HG03097 (cell line): ENCODE measurements around the gene GMCL1.

ENCODE experiments used
- ATAC-seq: cut with Tn5 transposase; IDR thresholded peaks from one replicate; pipeline ENCODE4 v1.9.1; 2021; ENCODE audit not compliant: unreplicated experiment, low FRiP score

Gene GMCL1

GRCh38 chr2:69923116-69923515 is 93.7 kb downstream of the GMCL1 start:
- no peak for ATAC-seq

- ATAC-seq: no peak
Measured at GRCh38 chr2:69926849-69927515, 97.5 kb downstream of the GMCL1 start.
